Fibroblast of lung (primary cell): ENCODE measurements around the gene AKTIP. TPM values are rescaled to one million over a fixed set of nuclear protein-coding genes. Genes with fewer than 3 reads are reported as not detected.

ENCODE experiments used
- DNase-seq, 2 donors: peaks; one replicate each; pipeline versions ENCODE4 v3.0.0 to v3.0.0-alpha.2; 2010; ENCODE audit warnings: low read depth in 2 of 2
- H2AFZ ChIP-seq: 2 replicates; pipeline ENCODE4 v1.5.1; 2012; ENCODE audit warnings: low read length, control low read depth, inconsistent platforms
- H3K27ac ChIP-seq: 2 replicates; pipeline ENCODE4 v1.5.1; 2011; ENCODE audit warnings: low read length, control low read depth; ENCODE audit not compliant: insufficient read depth
- H3K27me3 ChIP-seq: 2 replicates; pipeline ENCODE4 v1.5.1; 2011; ENCODE audit warnings: mild to moderate bottlenecking, low read length; ENCODE audit not compliant: control insufficient read depth, insufficient read depth
- H3K36me3 ChIP-seq: 2 replicates; pipeline ENCODE4 v1.5.1; 2011; ENCODE audit warnings: low read length; ENCODE audit not compliant: control insufficient read depth, insufficient read depth
- H3K4me1 ChIP-seq: 2 replicates; pipeline ENCODE4 v1.5.1; 2011; ENCODE audit warnings: low read length; ENCODE audit not compliant: control insufficient read depth, insufficient read depth; ENCODE audit errors: extremely low read depth
- H3K4me2 ChIP-seq: 2 replicates; pipeline ENCODE4 v1.5.1; 2011; ENCODE audit warnings: low read length, control low read depth; ENCODE audit not compliant: insufficient read depth; ENCODE audit errors: extremely low read depth
- H3K4me3 ChIP-seq, 4 experiments: fragments of 200-600 bp in 1 of 4; sonication (generic) in 1 of 4; replicated peaks in 1 of 4; 2 replicates each; pipeline ENCODE4 v1.5.1; 2011 to 2016; ENCODE audit warnings: low read length in 4 of 4, low read depth in 3 of 4, mild to moderate bottlenecking in 3 of 4, control low read depth in 2 of 4, inconsistent platforms in 1 of 4, mixed read lengths in 1 of 4; ENCODE audit not compliant: insufficient read depth in 1 of 4; ENCODE audit errors: control extremely low read depth in 1 of 4
- H3K79me2 ChIP-seq: 2 replicates; pipeline ENCODE4 v1.5.1; 2012; ENCODE audit warnings: mild to moderate bottlenecking, low read length, inconsistent platforms; ENCODE audit not compliant: control insufficient read depth, insufficient read depth
- H3K9ac ChIP-seq: 2 replicates; pipeline ENCODE4 v1.5.1; 2011; ENCODE audit warnings: mild to moderate bottlenecking, low read length, control low read depth; ENCODE audit not compliant: insufficient read depth
- H3K9me3 ChIP-seq: 2 replicates; pipeline ENCODE4 v1.5.1; 2012; ENCODE audit warnings: low read depth, low read length; ENCODE audit not compliant: control insufficient read depth, insufficient read depth
- H4K20me1 ChIP-seq: 2 replicates; pipeline ENCODE4 v1.5.1; 2011; ENCODE audit warnings: low read length; ENCODE audit not compliant: control insufficient read depth, insufficient read depth; ENCODE audit errors: extremely low read depth
- CTCF ChIP-seq, 2 donors: IDR thresholded peaks in 1 of 2; conservative IDR thresholded peaks in 1 of 2; 1 replicate in 1 of 2; 2 replicates in 1 of 2; pipeline ENCODE4 v1.5.1; 2011 to 2012; ENCODE audit warnings: low read length in 2 of 2, control low read depth in 1 of 2, inconsistent platforms in 1 of 2, low read depth in 1 of 2, mild to moderate bottlenecking in 1 of 2
- EZH2 ChIP-seq: IDR thresholded peaks from 2 replicates; pipeline ENCODE4 v1.5.1; 2012; ENCODE audit warnings: low read length, control low read depth, mild to moderate bottlenecking; ENCODE audit errors: missing control alignments
- polyA plus RNA-seq, 2 donors: library from polyadenylated mRNA; depleted of rRNA in 1 of 2; stranded (reverse) in 1 of 2; unstranded in 1 of 2; fragments of >200 nt; gene quantifications; 2 replicates each; pipeline ENCODE4 v1.2.1, GENCODE V29; 2011 to 2012; ENCODE audit warnings: missing spikeins in 1 of 2
- total RNA-seq: library from RNA; depleted of rRNA; stranded (reverse); fragments of >200 nt; gene quantifications from 2 replicates; pipeline ENCODE4 v1.2.1, GENCODE V29; 2014

Gene AKTIP
- total and polyA plus RNA-seq, 2 donors (not counting 1 experiment from before 2014, with no cell fraction given), result 21.3 to 28.0 TPM

GRCh38 chr16:53534206-53534605 is 31.2 kb upstream of the AKTIP start:
- no peak overlapping the region for H3K4me2 ChIP-seq
- no peak for DNase-seq
- H3K4me1 ChIP-seq, result no peaks in the 10 kb centered on the region
- no peak overlapping the region for H2AFZ ChIP-seq
- H3K4me3 ChIP-seq, result no peak overlapping the region
- no peaks in the 10 kb centered on the region for H3K9me3 ChIP-seq
- TF ChIP-seq CTCF (conservative IDR thresholded peaks at IDR 0.05 in 1 of 2, IDR thresholded peaks at IDR 0.05 in 1 of 2; ENCODE audit: low read depth in 1 of 2, low read length in 2 of 2) (no peak), EZH2 (no peak)
- no peaks in the 10 kb centered on the region for H3K36me3 ChIP-seq
- no peaks in the 10 kb centered on the region for H3K79me2 ChIP-seq
- no peaks in the 10 kb centered on the region for H3K27me3 ChIP-seq
- no peaks in the 10 kb centered on the region for H4K20me1 ChIP-seq
- H3K27ac ChIP-seq, result no peak overlapping the region
- H3K9ac ChIP-seq, result no peak overlapping the region

GRCh38 chr16:53530741-53531140 is 27.7 kb upstream of the AKTIP start:
- TF ChIP-seq CTCF (conservative IDR thresholded peaks at IDR 0.05 in 1 of 2, IDR thresholded peaks at IDR 0.05 in 1 of 2; ENCODE audit: low read depth in 1 of 2, low read length in 2 of 2) (no peak), EZH2 (no peak)
- Histone ChIP-seq H3K9ac (no peak overlapping the region), H3K27me3 (no peaks in the 10 kb centered on the region), H3K9me3 (no peaks in the 10 kb centered on the region), H3K27ac (no peak overlapping the region), H3K4me2 (no peak overlapping the region), H3K79me2 (no peaks in the 10 kb centered on the region), H3K4me1 (no peaks in the 10 kb centered on the region), H4K20me1 (no peaks in the 10 kb centered on the region), H3K4me3 (no peak overlapping the region), H3K36me3 (no peaks in the 10 kb centered on the region), H2AFZ (no peak overlapping the region)
- no peak for DNase-seq

- Histone ChIP-seq H3K4me2 (no peak overlapping the region), H3K9ac (no peak overlapping the region), H3K79me2 (no peaks in the 10 kb centered on the region), H2AFZ (no peak overlapping the region), H3K4me1 (no peaks in the 10 kb centered on the region), H3K4me3 (no peak overlapping the region), H3K9me3 (no peaks in the 10 kb centered on the region), H4K20me1 (no peaks in the 10 kb centered on the region), H3K36me3 (no peaks in the 10 kb centered on the region), H3K27ac (no peak overlapping the region), H3K27me3 (no peaks in the 10 kb centered on the region)
- TF ChIP-seq CTCF (conservative IDR thresholded peaks at IDR 0.05 in 1 of 2, IDR thresholded peaks at IDR 0.05 in 1 of 2; ENCODE audit: low read depth in 1 of 2, low read length in 2 of 2), result no peak
- no peak for TF ChIP-seq EZH2
- DNase-seq, result no peak
These were observed 27.0 kb upstream of the AKTIP start for GRCh38 chr16:53530046-53530445.
